K562 (cell line): ENCODE measurements around the gene NDST3.

ENCODE experiments used
- KDM5B ChIP-seq: fragments of 200-600 bp; sonication (generic); IDR thresholded peaks from 2 replicates; pipeline ENCODE4 v1.6.1; 2012; ENCODE audit warnings: low read depth, mild to moderate bottlenecking, moderate library complexity, low read length, control low read depth, inconsistent platforms; ENCODE audit not compliant: insufficient replicate concordance
- MAZ ChIP-seq, 2 experiments: fragments of 450-650 bp in 1 of 2; sonication (generic) in 1 of 2; formaldehyde crosslinking; IDR thresholded peaks in 1 of 2; conservative IDR thresholded peaks in 1 of 2; 2 replicates each; pipeline versions ENCODE4 v1.4.0 to v1.5.0; 2020; ENCODE audit warnings: mild to moderate bottlenecking in 1 of 2, missing genetic modification reagents in 1 of 2
- MXI1 ChIP-seq: IDR thresholded peaks from 2 replicates; pipeline ENCODE4 v1.6.1; 2011; ENCODE audit warnings: low read depth, mild to moderate bottlenecking, improper control_type of control experiment, low read length
- POLR2AphosphoS5 ChIP-seq: IDR thresholded peaks from 2 replicates; pipeline ENCODE4 v1.6.1; 2011; ENCODE audit warnings: mild to moderate bottlenecking, low read depth, low read length, moderate library complexity; ENCODE audit not compliant: control insufficient read depth, insufficient read depth
- TF ChIP-seq, protein P1 (sequence below), 3 experiments: IDR thresholded peaks in 2 of 3; conservative IDR thresholded peaks in 1 of 3; 2 replicates each; pipeline ENCODE4 v1.5.1; 2011 to 2012; ENCODE audit warnings: low read length in 3 of 3, mild to moderate bottlenecking in 3 of 3, control low read depth in 2 of 3, improper control_type of control experiment in 1 of 3, inconsistent platforms in 1 of 3, low read depth in 1 of 3, mixed read lengths in 1 of 3, moderate library complexity in 1 of 3; ENCODE audit not compliant: insufficient read depth in 2 of 3

DNA sequence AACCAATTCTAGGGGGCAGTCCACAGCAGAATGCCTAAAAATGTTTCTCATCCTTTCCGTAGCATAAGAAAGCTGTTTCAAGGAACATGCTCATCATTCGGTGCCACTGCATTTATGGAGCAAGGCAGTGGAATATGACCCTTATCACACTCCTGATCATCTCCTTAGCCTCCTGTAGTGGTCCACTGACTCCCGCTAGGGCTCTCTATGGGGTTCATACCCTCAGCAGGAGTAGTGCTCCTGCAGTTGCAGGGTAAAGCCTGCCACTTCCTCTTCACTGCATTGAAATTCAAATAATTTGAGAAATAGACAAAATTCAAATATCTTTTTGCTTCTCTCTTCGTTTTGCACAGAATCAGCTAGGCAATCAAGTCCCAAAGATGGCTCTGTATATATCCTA is 107.0 kb downstream of the NDST3 start:
- TF ChIP-seq POLR2AphosphoS5: no peak
- no peak for TF ChIP-seq KDM5B
- no peak for TF ChIP-seq MAZ (CRISPR knock-in tag; conservative IDR thresholded peaks at IDR 0.05 in 1 of 2, IDR thresholded peaks at IDR 0.05 in 1 of 2)
- TF ChIP-seq, protein P1, sequence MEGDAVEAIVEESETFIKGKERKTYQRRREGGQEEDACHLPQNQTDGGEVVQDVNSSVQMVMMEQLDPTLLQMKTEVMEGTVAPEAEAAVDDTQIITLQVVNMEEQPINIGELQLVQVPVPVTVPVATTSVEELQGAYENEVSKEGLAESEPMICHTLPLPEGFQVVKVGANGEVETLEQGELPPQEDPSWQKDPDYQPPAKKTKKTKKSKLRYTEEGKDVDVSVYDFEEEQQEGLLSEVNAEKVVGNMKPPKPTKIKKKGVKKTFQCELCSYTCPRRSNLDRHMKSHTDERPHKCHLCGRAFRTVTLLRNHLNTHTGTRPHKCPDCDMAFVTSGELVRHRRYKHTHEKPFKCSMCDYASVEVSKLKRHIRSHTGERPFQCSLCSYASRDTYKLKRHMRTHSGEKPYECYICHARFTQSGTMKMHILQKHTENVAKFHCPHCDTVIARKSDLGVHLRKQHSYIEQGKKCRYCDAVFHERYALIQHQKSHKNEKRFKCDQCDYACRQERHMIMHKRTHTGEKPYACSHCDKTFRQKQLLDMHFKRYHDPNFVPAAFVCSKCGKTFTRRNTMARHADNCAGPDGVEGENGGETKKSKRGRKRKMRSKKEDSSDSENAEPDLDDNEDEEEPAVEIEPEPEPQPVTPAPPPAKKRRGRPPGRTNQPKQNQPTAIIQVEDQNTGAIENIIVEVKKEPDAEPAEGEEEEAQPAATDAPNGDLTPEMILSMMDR (IDR thresholded peaks at IDR 0.05 in 2 of 3, conservative IDR thresholded peaks at IDR 0.05 in 1 of 3; ENCODE audit: insufficient read depth in 2 of 3, low read depth in 1 of 3, low read length in 3 of 3): no peak
- no peak for TF ChIP-seq MXI1
